CD4-positive, alpha-beta memory T cell (primary cell): ENCODE results near the gene JMJD7. TPM values are rescaled to one million over a fixed set of nuclear protein-coding genes. Genes with fewer than 3 reads are reported as not detected.
A peak's percentile ranks its signal among the peaks of the same experiment; 100 is the strongest.

ENCODE experiments used
- CTCF ChIA-PET: fragments of 350-600 bp; sonication (Branson Sonifier 250); formaldehyde crosslinking; loops from one replicate; lab custom pipeline; 2021; ENCODE audit warnings: inconsistent platforms; ENCODE audit not compliant: partially characterized antibody; lab: Charles Lee
- POLR2A ChIA-PET: fragments of 350-600 bp; sonication (Branson Sonifier 250); formaldehyde crosslinking; loops from one replicate; lab custom pipeline; 2021; ENCODE audit not compliant: partially characterized antibody; lab: Charles Lee
- DNase-seq, 5 donors: peaks; one replicate each; pipeline versions ENCODE4 v3.0.0 to v3.0.0-alpha.2; 2020 to 2022; ENCODE audit warnings: mixed read lengths in 1 of 5
- H3K27ac ChIP-seq: one replicate; pipeline ENCODE4 v1.7.0; 2013; ENCODE audit warnings: low read depth, low read length
- H3K27me3 ChIP-seq: 2 replicates; pipeline ENCODE4 v1.7.0; 2013; ENCODE audit warnings: mild to moderate bottlenecking, low read length, moderate library complexity; ENCODE audit not compliant: insufficient read depth
- H3K36me3 ChIP-seq: 2 replicates; pipeline ENCODE4 v1.7.0; 2013; ENCODE audit warnings: mild to moderate bottlenecking, low read length, moderate library complexity; ENCODE audit not compliant: insufficient read depth
- H3K4me1 ChIP-seq: 2 replicates; pipeline ENCODE4 v1.7.0; 2013; ENCODE audit warnings: mild to moderate bottlenecking, low read length, moderate library complexity; ENCODE audit not compliant: insufficient read depth
- H3K4me3 ChIP-seq, 2 donors: one replicate each; pipeline ENCODE4 v1.7.0; 2013; ENCODE audit warnings: low read length in 2 of 2, mild to moderate bottlenecking in 1 of 2
- H3K9me3 ChIP-seq, 2 donors: one replicate each; pipeline ENCODE4 v1.7.0; 2013; ENCODE audit warnings: low read length in 2 of 2, control low read depth in 1 of 2; ENCODE audit not compliant: control insufficient read depth in 1 of 2
- H3K27ac Mint-ChIP-seq, 7 donors: one replicate each; pipeline ENCODE4 v1.8.0; 2020 to 2021; ENCODE audit warnings: mixed read lengths in 7 of 7, mild to moderate bottlenecking in 6 of 7, inconsistent platforms in 3 of 7, moderate library complexity in 3 of 7
- H3K27me3 Mint-ChIP-seq, 2 donors: one replicate each; pipeline ENCODE4 v1.8.0; 2020 to 2021; ENCODE audit warnings: mixed read lengths in 2 of 2
- H3K36me3 Mint-ChIP-seq, 2 donors: one replicate each; pipeline ENCODE4 v1.8.0; 2020 to 2021; ENCODE audit warnings: mixed read lengths in 2 of 2, inconsistent platforms in 1 of 2, mild to moderate bottlenecking in 1 of 2
- H3K4me1 Mint-ChIP-seq, 4 donors: one replicate each; pipeline ENCODE4 v1.8.0; 2020 to 2021; ENCODE audit warnings: mixed read lengths in 4 of 4, mild to moderate bottlenecking in 1 of 4
- H3K4me3 Mint-ChIP-seq, 8 donors: one replicate each; pipeline ENCODE4 v1.8.0; 2020 to 2021; ENCODE audit warnings: mixed read lengths in 8 of 8, mild to moderate bottlenecking in 7 of 8, moderate library complexity in 6 of 8, inconsistent platforms in 3 of 8
- H3K9me3 Mint-ChIP-seq, 8 donors: one replicate each; pipeline ENCODE4 v1.8.0; 2020 to 2021; ENCODE audit warnings: mixed read lengths in 8 of 8, mild to moderate bottlenecking in 5 of 8, inconsistent platforms in 3 of 8, moderate library complexity in 1 of 8
- intact Hi-C: fragments of 100-400 bp; cut with micrococcal nuclease; formaldehyde crosslinking; loops from one replicate; pipeline ENCODE4 v1.15.1; 2023
- polyA plus RNA-seq, 2 donors: library from polyadenylated mRNA; unstranded; fragments of 300-500 nt; fragmentation: Illumina TruSeq; gene quantifications; one replicate each; pipeline ENCODE4 v1.2.3, GENCODE V29; 2021
- total RNA-seq, 2 experiments: library from RNA; stranded (reverse); gene quantifications; one replicate each; pipeline ENCODE4 v1.2.3, GENCODE V29; 2021

The JMJD7 gene
- total and polyA plus RNA-seq, 4 experiments from 2014 or later = 18.7 to 78.5 (median 51.5) TPM

DNA sequence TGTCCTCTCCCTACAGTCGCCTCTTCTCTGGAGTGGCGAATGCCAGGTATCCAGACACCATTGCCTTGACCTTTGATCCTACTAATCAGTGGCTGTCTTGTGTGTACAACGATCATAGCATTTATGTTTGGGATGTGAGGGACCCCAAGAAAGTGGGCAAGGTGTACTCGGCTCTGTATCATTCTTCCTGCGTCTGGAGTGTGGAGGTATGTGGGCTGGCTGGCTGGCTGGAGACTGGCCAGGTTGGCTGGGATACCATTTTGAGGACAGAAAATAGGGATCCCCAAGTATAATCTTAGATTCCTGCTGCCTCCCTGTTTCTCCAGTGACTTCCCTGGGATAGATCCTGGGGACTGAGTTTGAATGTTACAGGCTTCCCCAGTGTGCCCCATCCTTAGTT is 13.4 kb upstream of the JMJD7 start:
- H3K4me1 Mint-ChIP-seq = peaks cover 7 to 21% (median 13%) of the 10 kb centered on the region in 4 donors
- ChIA-PET CTCF (interaction anchor here (1.0 to 10.2 kb wide), 3 partner anchors 11 to 117 kb away, joined by 3 to 327 read pairs (median 4); partner anchors contain the start of gene MAPKBP1), POLR2A (interaction anchor here (6.1 kb wide), 1 partner anchor 41 kb away, joined by 56 read pairs; the partner anchor contains the start of gene MAPKBP1)
- no peak for DNase-seq
- Histone ChIP-seq H3K27me3 (no peaks in the 10 kb centered on the region), H3K9me3 (no peaks in the 10 kb centered on the region), H3K4me3 (no peak overlapping the region), H3K4me1 (peaks cover 12% of the 10 kb centered on the region), H3K27ac (no peak overlapping the region), H3K36me3 (peaks cover 28% of the 10 kb centered on the region)
- no peak overlapping the region for H3K27ac Mint-ChIP-seq
- H3K9me3 Mint-ChIP-seq = no peaks in the 10 kb centered on the region
- peaks cover 44 to 56% of the 10 kb centered on the region in 2 donors for H3K36me3 Mint-ChIP-seq
- no peaks in the 10 kb centered on the region for H3K27me3 Mint-ChIP-seq
- intact Hi-C loops = no loop called here
- H3K4me3 Mint-ChIP-seq = no peak overlapping the region

DNA sequence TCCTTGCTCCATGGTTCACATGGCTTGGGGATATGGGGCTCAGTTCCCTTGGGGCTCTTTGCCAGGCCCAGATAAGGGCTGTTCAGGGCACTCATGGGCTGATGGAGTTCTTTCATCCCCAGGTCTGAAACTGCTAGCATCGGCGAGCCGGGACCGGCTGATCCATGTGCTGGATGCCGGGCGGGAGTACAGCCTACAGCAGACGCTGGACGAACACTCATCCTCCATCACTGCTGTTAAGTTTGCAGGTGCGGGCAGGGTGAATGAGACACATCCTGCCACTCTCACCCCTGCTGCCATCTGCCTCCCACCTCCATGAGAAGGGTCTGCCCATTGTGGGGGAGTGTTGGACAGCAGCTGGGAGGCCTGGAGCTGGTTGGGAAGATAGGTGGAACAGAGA is 11.1 kb upstream of the JMJD7 start:
- intact Hi-C loops = no loop called here
- Histone ChIP-seq H3K36me3 (peaks cover 38% of the 10 kb centered on the region), H3K4me3 (no peak overlapping the region), H3K9me3 (no peaks in the 10 kb centered on the region), H3K4me1 (peaks cover under 1% of the 10 kb centered on the region), H3K27me3 (no peaks in the 10 kb centered on the region), H3K27ac (no peak overlapping the region)
- no peak overlapping the region for H3K27ac Mint-ChIP-seq
- H3K4me1 Mint-ChIP-seq = peaks cover 0 to 6% (median 2%) of the 10 kb centered on the region in 4 donors
- no peak overlapping the region for H3K4me3 Mint-ChIP-seq
- H3K27me3 Mint-ChIP-seq = no peaks in the 10 kb centered on the region
- no peak for DNase-seq
- peaks cover 44 to 70% of the 10 kb centered on the region in 2 donors for H3K36me3 Mint-ChIP-seq
- CTCF ChIA-PET = interaction anchor here (1.1 to 1.3 kb wide), 2 partner anchors 16 to 44 kb away, joined by 3 to 6 read pairs; no protein-coding TSS in a partner anchor
- POLR2A ChIA-PET = no interaction called here
- H3K9me3 Mint-ChIP-seq = no peaks in the 10 kb centered on the region

DNA sequence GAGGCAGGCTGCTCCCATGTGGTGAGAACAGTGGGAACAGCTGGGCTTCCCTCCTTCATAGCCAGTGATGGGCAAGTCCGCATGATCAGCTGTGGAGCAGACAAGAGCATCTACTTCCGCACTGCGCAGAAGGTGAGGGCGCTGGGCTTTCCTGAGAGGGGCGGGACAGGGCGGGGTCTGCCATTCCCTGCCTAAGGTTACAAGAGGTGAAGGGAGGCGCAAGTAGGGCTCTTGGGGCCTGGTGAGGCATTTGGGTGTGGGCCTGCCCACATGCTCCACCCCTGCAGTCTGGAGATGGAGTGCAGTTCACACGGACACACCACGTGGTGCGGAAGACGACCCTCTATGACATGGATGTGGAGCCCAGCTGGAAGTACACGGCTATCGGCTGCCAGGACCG is 10.6 kb upstream of the JMJD7 start:
- Histone ChIP-seq H3K4me1 (no peaks in the 10 kb centered on the region), H3K27me3 (no peaks in the 10 kb centered on the region), H3K36me3 (peaks cover 38% of the 10 kb centered on the region), H3K4me3 (no peak overlapping the region), H3K27ac (no peak overlapping the region), H3K9me3 (no peaks in the 10 kb centered on the region)
- H3K9me3 Mint-ChIP-seq = no peaks in the 10 kb centered on the region
- intact Hi-C loops = no loop called here
- H3K4me3 Mint-ChIP-seq = no peak overlapping the region
- no peak for DNase-seq
- H3K27me3 Mint-ChIP-seq = no peaks in the 10 kb centered on the region
- ChIA-PET CTCF (interaction anchor here (1.1 to 1.3 kb wide), 3 partner anchors 15 to 44 kb away, joined by 3 to 6 read pairs (median 5); partner anchors contain the start of gene MAPKBP1), POLR2A (no interaction called here)
- peak overlapping the region in 1 of 7 donors; percentile 52 for H3K27ac Mint-ChIP-seq
- peaks cover 44 to 68% of the 10 kb centered on the region in 2 donors for H3K36me3 Mint-ChIP-seq
- H3K4me1 Mint-ChIP-seq = peaks cover 0 to 2% (median 0%) of the 10 kb centered on the region in 4 donors

DNA sequence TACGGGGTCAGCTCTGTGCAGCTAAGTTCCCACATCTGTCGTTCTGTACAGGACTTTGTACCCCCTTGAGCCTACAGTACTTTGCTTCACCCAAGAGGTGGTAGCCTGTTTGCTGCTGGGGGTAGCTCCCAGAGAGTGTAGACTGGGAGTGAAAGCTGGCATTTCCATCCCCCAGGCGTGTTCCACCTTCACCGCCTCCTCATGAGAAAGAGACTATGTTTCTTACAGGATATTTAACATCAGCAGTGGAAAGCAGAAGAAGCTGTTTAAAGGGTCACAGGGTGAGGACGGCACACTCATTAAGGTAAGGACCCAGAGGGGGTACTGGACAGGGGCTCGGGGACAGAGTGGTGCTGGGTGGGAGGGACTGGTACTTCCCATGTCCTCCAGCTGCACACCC is 10.1 kb upstream of the JMJD7 start:
- H3K36me3 ChIP-seq = peaks cover 36% of the 10 kb centered on the region

DNA sequence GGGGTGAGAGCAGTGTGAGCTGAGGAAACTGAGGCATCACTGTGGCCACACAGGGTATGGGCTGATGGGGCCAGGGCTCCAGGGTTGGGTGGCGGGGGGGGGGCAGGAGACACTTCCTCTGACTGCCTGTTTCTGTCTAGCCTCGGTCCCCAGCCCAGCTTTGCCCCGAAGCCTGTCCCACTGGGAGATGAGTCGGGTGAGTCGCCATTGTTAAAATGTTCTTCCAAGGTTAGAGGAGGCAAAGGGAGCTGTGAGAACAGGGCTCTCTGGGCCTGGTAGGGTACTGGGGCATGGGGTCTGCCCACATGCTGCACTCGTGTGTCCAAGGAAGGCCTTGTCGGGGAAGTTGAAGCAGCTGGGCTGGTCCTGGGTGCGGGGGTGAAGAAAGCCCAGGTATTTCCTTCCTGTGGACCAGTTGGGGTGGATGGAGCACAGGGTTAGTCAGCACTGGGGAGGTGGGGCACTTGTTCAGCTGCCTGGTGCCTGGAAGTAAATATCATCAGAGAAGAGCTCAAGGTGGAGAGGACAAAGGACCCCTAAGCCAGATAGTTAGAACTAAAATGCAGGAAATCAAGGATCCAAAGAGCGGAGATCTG is 8.3 kb upstream of the JMJD7 start:
- ChIA-PET CTCF (interaction anchor here (1.0 to 2.8 kb wide), 2 partner anchors 8 to 85 kb away, joined by 4 to 8 read pairs; no protein-coding TSS in a partner anchor), POLR2A (no interaction called here)
- Mint-ChIP-seq H3K27me3 (no peaks in the 10 kb centered on the region), H3K4me3 (no peak overlapping the region), H3K27ac (peak overlapping the region in 1 of 7 donors; percentile 51), H3K9me3 (no peaks in the 10 kb centered on the region), H3K4me1 (no peaks in the 10 kb centered on the region), H3K36me3 (peaks cover 42 to 73% of the 10 kb centered on the region in 2 donors)
- DNase-seq = no peak
- Histone ChIP-seq H3K36me3 (peaks cover 38% of the 10 kb centered on the region), H3K27me3 (no peaks in the 10 kb centered on the region), H3K4me1 (no peaks in the 10 kb centered on the region), H3K27ac (no peak overlapping the region), H3K4me3 (no peak overlapping the region), H3K9me3 (no peaks in the 10 kb centered on the region)
- intact Hi-C loops = no loop called here

More for the DNA sequence above, 10.1 kb upstream of the JMJD7 start:
- Mint-ChIP-seq H3K9me3 (no peaks in the 10 kb centered on the region), H3K4me3 (no peak overlapping the region), H3K36me3 (peaks cover 46 to 71% of the 10 kb centered on the region in 2 donors), H3K4me1 (no peaks in the 10 kb centered on the region), H3K27ac (no peak overlapping the region), H3K27me3 (no peaks in the 10 kb centered on the region)
- no peak overlapping the region for H3K27ac ChIP-seq
- ChIA-PET POLR2A (no interaction called here), CTCF (interaction anchor here (1.1 to 1.3 kb wide), 3 partner anchors 15 to 45 kb away, joined by 3 to 6 read pairs (median 5); partner anchors contain the start of gene MAPKBP1)
- H3K4me3 ChIP-seq = no peak overlapping the region
- no peaks in the 10 kb centered on the region for H3K9me3 ChIP-seq
- H3K4me1 ChIP-seq = no peaks in the 10 kb centered on the region
- no peak for DNase-seq
- H3K27me3 ChIP-seq = no peaks in the 10 kb centered on the region
- intact Hi-C loops = no loop called here

DNA sequence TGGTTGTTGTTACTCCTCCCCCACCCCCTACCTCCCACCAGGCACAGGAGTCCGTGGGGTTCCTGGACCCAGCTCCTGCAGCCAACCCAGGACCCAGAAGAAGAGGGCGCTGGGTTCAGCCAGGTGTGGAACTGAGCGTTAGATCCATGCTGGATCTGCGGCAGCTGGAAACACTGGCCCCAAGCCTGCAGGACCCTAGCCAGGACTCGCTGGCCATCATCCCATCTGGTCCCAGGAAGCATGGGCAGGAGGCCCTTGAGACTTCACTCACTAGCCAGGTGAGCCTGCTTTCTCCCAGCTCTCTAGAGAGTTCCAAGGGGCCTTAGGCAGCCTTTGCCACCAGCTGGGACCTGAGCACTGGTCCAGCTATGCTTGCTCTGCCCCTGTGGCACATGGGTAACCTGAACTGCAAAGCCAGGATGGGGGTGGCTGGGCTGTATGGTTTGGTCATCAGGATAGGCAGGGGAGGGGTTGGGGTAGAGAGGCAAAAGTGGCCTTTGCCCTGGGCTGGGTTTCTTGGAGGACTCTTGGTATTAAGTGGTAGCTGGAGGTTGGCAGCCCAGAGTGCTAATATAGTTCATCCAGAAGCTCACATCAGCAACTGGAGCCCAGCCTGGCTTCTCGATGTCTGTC is 7.0 kb upstream of the JMJD7 start:
- Mint-ChIP-seq H3K27ac (no peak overlapping the region), H3K4me3 (no peak overlapping the region), H3K27me3 (no peaks in the 10 kb centered on the region), H3K36me3 (peaks cover 35 to 72% of the 10 kb centered on the region in 2 donors), H3K9me3 (no peaks in the 10 kb centered on the region), H3K4me1 (no peaks in the 10 kb centered on the region)
- no peaks in the 10 kb centered on the region for H3K27me3 ChIP-seq
- no peaks in the 10 kb centered on the region for H3K4me1 ChIP-seq
- no peak overlapping the region for H3K4me3 ChIP-seq
- ChIA-PET CTCF (interaction anchor here (0.9 to 2.8 kb wide), 4 partner anchors 9 to 84 kb away, joined by 5 to 11 read pairs (median 6); partner anchors contain the start of gene MAPKBP1), POLR2A (interaction anchor here (1.2 kb wide), 1 partner anchor 11 kb away, joined by 3 read pairs; no protein-coding TSS in a partner anchor)
- H3K36me3 ChIP-seq = peaks cover 35% of the 10 kb centered on the region
- no peak overlapping the region for H3K27ac ChIP-seq
- H3K9me3 ChIP-seq = no peaks in the 10 kb centered on the region
- DNase-seq = no peak
- intact Hi-C loops = no loop called here

DNA sequence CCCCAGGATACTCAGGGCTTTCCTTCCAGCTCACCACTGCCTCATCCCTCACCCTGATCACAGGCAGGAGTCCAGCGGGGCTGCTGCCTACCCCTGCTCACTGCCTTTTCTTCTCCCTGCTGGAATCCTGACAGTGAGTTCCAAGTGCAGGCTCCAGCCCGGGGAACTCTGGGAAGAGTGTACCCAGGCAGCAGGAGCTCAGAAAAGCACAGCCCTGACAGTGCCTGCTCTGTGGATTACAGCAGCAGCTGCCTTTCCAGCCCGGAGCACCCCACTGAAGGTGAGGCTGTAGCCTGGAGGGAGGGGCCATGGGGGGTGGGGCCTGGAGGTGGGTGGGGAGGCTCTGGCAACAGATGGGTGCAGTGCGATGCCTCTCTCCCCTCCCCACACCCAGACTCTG is 6.1 kb upstream of the JMJD7 start:
- POLR2A ChIA-PET = no interaction called here
- Mint-ChIP-seq H3K9me3 (no peaks in the 10 kb centered on the region), H3K4me1 (peaks cover 0 to 5% (median 1%) of the 10 kb centered on the region in 4 donors), H3K4me3 (no peak overlapping the region), H3K27me3 (no peaks in the 10 kb centered on the region), H3K36me3 (peaks cover 26 to 66% of the 10 kb centered on the region in 2 donors), H3K27ac (no peak overlapping the region)
- Histone ChIP-seq H3K4me1 (no peaks in the 10 kb centered on the region), H3K27ac (no peak overlapping the region), H3K36me3 (peaks cover 35% of the 10 kb centered on the region), H3K9me3 (no peaks in the 10 kb centered on the region), H3K27me3 (no peaks in the 10 kb centered on the region), H3K4me3 (no peak overlapping the region)
- CTCF ChIA-PET = interaction anchor here (1.3 to 2.8 kb wide), 3 partner anchors 10 to 83 kb away, joined by 5 to 11 read pairs (median 8); partner anchors contain the start of gene MAPKBP1
- DNase-seq = no peak
- intact Hi-C loops = no loop called here
